ENCODE results near the gene TUBA8. TPM values are rescaled to one million over a fixed set of nuclear protein-coding genes. Genes with fewer than 3 reads are reported as not detected.
"Not testable (repeated sequence)": the region's sequence is repeated elsewhere in the genome, so short reads cannot be mapped to it uniquely, and the experiment has no call there.

TUBA8 gene
- total RNA-seq (1.1 TPM in 2 replicates), polyA plus RNA-seq (0.87 and 1.4 TPM in 2 replicates)

GRCh38 chr22:18110194-18110953, at the start of gene TUBA8:
TUBA8 (plus strand) TSS chr22:18110809; CDS start chr22:18110866, 57 bp downstream.
- peak; percentile 36 to 66 for DNase-seq (ENCODE audit: low read depth in 1 of 2, low spot score in 1 of 2)
- H3K4me1 ChIP-seq (ENCODE audit: low read depth): no peaks in the 10 kb centered on the region
- H3K27me3 ChIP-seq: peaks cover 34% of the 10 kb centered on the region
- H3K27ac ChIP-seq: no peak within 1 kb of the TSS
- H3K4me3 ChIP-seq: peak within 1 kb of the TSS; percentile 33
- H3K9me3 ChIP-seq (ENCODE audit: low read depth): no peaks in the 10 kb centered on the region
- TF ChIP-seq CTCF (IDR thresholded peaks at IDR 0.05; ENCODE audit: low read depth, low read length): no peak
- no peaks in the 10 kb centered on the region for H3K36me3 ChIP-seq

GRCh38 chr22:18062421-18062820, 48.2 kb upstream of the TUBA8 start:
- no peak for DNase-seq (ENCODE audit: low read depth in 1 of 2, low spot score in 1 of 2)
- Histone ChIP-seq H3K9me3 (ENCODE audit: low read depth) (no peaks in the 10 kb centered on the region), H3K4me3 (no peak overlapping the region), H3K27ac (no peak overlapping the region), H3K36me3 (no peaks in the 10 kb centered on the region), H3K4me1 (ENCODE audit: low read depth) (peaks cover 4% of the 10 kb centered on the region), H3K27me3 (no peaks in the 10 kb centered on the region)
- TF ChIP-seq CTCF (IDR thresholded peaks at IDR 0.05; ENCODE audit: low read depth, low read length): no peak

DNA sequence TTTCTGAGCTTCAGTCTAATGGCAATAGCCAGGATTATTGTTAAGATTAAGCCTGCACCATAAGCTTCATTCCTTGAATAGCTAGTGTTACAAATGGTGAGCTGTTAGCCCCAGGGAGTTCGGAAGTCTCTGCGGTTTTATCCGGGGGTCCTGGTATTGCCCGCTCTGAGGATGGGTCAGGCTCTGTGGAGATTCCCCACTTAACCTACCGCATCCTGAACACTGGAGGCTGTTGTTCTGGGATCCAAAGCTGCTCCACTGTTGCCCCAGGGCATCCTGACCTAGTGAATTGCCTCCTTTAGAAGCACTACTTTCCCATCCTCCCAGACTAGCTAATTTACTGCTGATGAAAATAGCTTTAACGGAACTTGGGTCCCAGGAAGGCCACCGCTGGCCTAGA, 47.3 kb upstream of the TUBA8 start:
- no peak for TF ChIP-seq CTCF (IDR thresholded peaks at IDR 0.05; ENCODE audit: low read depth, low read length)
- H3K9me3 ChIP-seq (ENCODE audit: low read depth): no peaks in the 10 kb centered on the region
- H3K27me3 ChIP-seq: no peaks in the 10 kb centered on the region
- no peaks in the 10 kb centered on the region for H3K36me3 ChIP-seq
- peaks cover 8% of the 10 kb centered on the region for H3K4me1 ChIP-seq (ENCODE audit: low read depth)
- DNase-seq (ENCODE audit: low read depth in 1 of 2, low spot score in 1 of 2): no peak
- H3K27ac ChIP-seq: no peak overlapping the region
- H3K4me3 ChIP-seq: no peak overlapping the region

GRCh38 chr22:18063715-18064114, 46.9 kb upstream of the TUBA8 start:
- not testable (repeated sequence) for H3K27me3 ChIP-seq; H3K4me1 ChIP-seq (ENCODE audit: low read depth); DNase-seq (ENCODE audit: low read depth in 1 of 2, low spot score in 1 of 2); H3K36me3 ChIP-seq; H3K4me3 ChIP-seq; H3K9me3 ChIP-seq (ENCODE audit: low read depth); H3K27ac ChIP-seq

GRCh38 chr22:18064636-18065035, 46.0 kb upstream of the TUBA8 start:
- Histone ChIP-seq H3K27ac (no peak overlapping the region), H3K36me3 (no peaks in the 10 kb centered on the region), H3K27me3 (no peaks in the 10 kb centered on the region), H3K4me3 (no peak overlapping the region), H3K4me1 (ENCODE audit: low read depth) (peaks cover 3% of the 10 kb centered on the region), H3K9me3 (ENCODE audit: low read depth) (no peaks in the 10 kb centered on the region)
- DNase-seq (ENCODE audit: low read depth in 1 of 2, low spot score in 1 of 2): no peak
- no peak for TF ChIP-seq CTCF (IDR thresholded peaks at IDR 0.05; ENCODE audit: low read depth, low read length)

DNA sequence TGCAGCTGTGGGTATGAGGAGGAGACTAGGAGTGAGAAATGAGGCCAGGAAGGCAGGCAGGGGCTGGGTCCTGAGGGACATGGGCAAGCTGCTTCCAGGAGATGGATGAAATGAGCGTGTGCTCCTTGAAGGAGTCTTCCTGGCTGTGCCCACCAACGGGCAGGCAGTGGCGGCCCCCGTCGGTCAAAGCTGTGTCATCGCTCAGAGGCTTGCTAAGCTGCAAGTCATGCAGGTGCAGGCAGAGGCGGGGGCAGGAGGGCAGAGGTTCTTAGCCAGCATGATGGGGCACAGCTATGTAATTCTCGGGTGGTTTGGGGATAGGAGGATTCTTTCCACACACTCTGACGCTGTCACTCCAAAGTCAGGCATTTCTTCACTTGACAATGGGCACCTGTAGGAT, 45.4 kb upstream of the TUBA8 start:
- Histone ChIP-seq H3K36me3 (no peaks in the 10 kb centered on the region), H3K4me1 (ENCODE audit: low read depth) (peaks cover 3% of the 10 kb centered on the region), H3K4me3 (no peak overlapping the region), H3K27me3 (no peaks in the 10 kb centered on the region), H3K27ac (no peak overlapping the region), H3K9me3 (ENCODE audit: low read depth) (no peaks in the 10 kb centered on the region)
- TF ChIP-seq CTCF (IDR thresholded peaks at IDR 0.05; ENCODE audit: low read depth, low read length): no peak
- no peak for DNase-seq (ENCODE audit: low read depth in 1 of 2, low spot score in 1 of 2)
